SK-N-SH treated with all-trans-retinoic acid at 6 μM for 48 hours (cell line): ENCODE data around the gene COL4A2.

Source experiments
- ATAC-seq: fragments of 200-7000 bp; cut with Tn5 transposase; 3 replicates; pipeline ENCODE4 v1.9.1; 2020; ENCODE audit warnings: mild to moderate bottlenecking, moderate library complexity
- ARNTL ChIP-seq: fragments of 450-650 bp; formaldehyde crosslinking; IDR thresholded peaks from 2 replicates; pipeline ENCODE4 v1.5.0; 2020; ENCODE audit warnings: low read depth, mild to moderate bottlenecking, moderate library complexity, borderline replicate concordance
- BACH2 ChIP-seq: fragments of 250-450 bp; sonication (Bioruptor Pico); IDR thresholded peaks from 2 replicates; pipeline ENCODE4 v1.9.0; 2021; ENCODE audit warnings: mild to moderate bottlenecking, borderline replicate concordance
- CSDC2 ChIP-seq: fragments of 250-450 bp; sonication (Bioruptor Pico); IDR thresholded peaks from 2 replicates; pipeline ENCODE4 v1.5.0; 2020; ENCODE audit warnings: mild to moderate bottlenecking, moderate library complexity
- ESRRG ChIP-seq: fragments of 250-450 bp; sonication (Bioruptor Pico); IDR thresholded peaks from 2 replicates; pipeline ENCODE4 v1.6.1; 2021; ENCODE audit warnings: mild to moderate bottlenecking
- GLIS3 ChIP-seq: fragments of 250-450 bp; sonication (Bioruptor Pico); IDR thresholded peaks from 2 replicates; pipeline ENCODE4 v1.5.0; 2020; ENCODE audit warnings: mild to moderate bottlenecking, moderate library complexity
- ISL1 ChIP-seq: fragments of 250-450 bp; sonication (Bioruptor Pico); IDR thresholded peaks from 2 replicates; pipeline ENCODE4 v2.1.2; 2022; ENCODE audit warnings: mild to moderate bottlenecking, moderate library complexity
- PPARA ChIP-seq: fragments of 250-450 bp; sonication (Bioruptor Pico); IDR thresholded peaks from 2 replicates; pipeline ENCODE4 v1.5.0; 2020; ENCODE audit warnings: mild to moderate bottlenecking, borderline replicate concordance
- RARB ChIP-seq: fragments of 250-450 bp; sonication (Bioruptor Pico); IDR thresholded peaks from 2 replicates; pipeline ENCODE4 v1.8.0; 2021; ENCODE audit warnings: mild to moderate bottlenecking, moderate library complexity
- SNAI2 ChIP-seq: fragments of 250-450 bp; sonication (Bioruptor Pico); IDR thresholded peaks from 2 replicates; pipeline ENCODE4 v1.5.0; 2020; ENCODE audit warnings: mild to moderate bottlenecking, moderate library complexity
- TCF4 ChIP-seq: fragments of 250-450 bp; sonication (Bioruptor Pico); IDR thresholded peaks from 2 replicates; pipeline ENCODE4 v1.8.0; 2021; ENCODE audit warnings: mild to moderate bottlenecking, moderate library complexity, borderline replicate concordance
- TSHZ2 ChIP-seq: fragments of 250-450 bp; sonication (Bioruptor Pico); IDR thresholded peaks from 2 replicates; pipeline ENCODE4 v1.5.0; 2020; ENCODE audit warnings: mild to moderate bottlenecking, moderate library complexity
- ZC3H10 ChIP-seq: fragments of 250-450 bp; sonication (Bioruptor Pico); IDR thresholded peaks from 2 replicates; pipeline ENCODE4 v1.5.1; 2021; ENCODE audit warnings: mild to moderate bottlenecking, moderate library complexity
- ZFP3 ChIP-seq: fragments of 250-450 bp; sonication (Bioruptor Pico); IDR thresholded peaks from 2 replicates; pipeline ENCODE4 v1.5.0; 2020; ENCODE audit warnings: mild to moderate bottlenecking, moderate library complexity
- ZFP30 ChIP-seq: fragments of 450-650 bp; formaldehyde crosslinking; IDR thresholded peaks from 2 replicates; pipeline ENCODE4 v1.5.0; 2022; ENCODE audit warnings: mild to moderate bottlenecking, moderate library complexity
- ZNF8 ChIP-seq: fragments of 450-650 bp; formaldehyde crosslinking; IDR thresholded peaks from 2 replicates; pipeline ENCODE4 v1.5.0; 2020; ENCODE audit warnings: mild to moderate bottlenecking, moderate library complexity
- TF ChIP-seq, protein P1 (sequence below): fragments of 250-450 bp; sonication (Bioruptor Pico); IDR thresholded peaks from 2 replicates; pipeline ENCODE4 v1.8.0; 2021; ENCODE audit warnings: low read depth, mild to moderate bottlenecking, moderate library complexity, borderline replicate concordance

The COL4A2 gene

GRCh38 chr13:110554946-110555345, 247.9 kb downstream of the COL4A2 start (continued):
- TF ChIP-seq TSHZ2 (CRISPR knock-in tag) (no peak), ISL1 (CRISPR knock-in tag) (no peak), ZC3H10 (CRISPR knock-in tag) (no peak), ARNTL (CRISPR knock-in tag) (no peak), ZNF8 (CRISPR knock-in tag) (no peak)
- TF ChIP-seq, all 23 proteins: peak for 0

DNA sequence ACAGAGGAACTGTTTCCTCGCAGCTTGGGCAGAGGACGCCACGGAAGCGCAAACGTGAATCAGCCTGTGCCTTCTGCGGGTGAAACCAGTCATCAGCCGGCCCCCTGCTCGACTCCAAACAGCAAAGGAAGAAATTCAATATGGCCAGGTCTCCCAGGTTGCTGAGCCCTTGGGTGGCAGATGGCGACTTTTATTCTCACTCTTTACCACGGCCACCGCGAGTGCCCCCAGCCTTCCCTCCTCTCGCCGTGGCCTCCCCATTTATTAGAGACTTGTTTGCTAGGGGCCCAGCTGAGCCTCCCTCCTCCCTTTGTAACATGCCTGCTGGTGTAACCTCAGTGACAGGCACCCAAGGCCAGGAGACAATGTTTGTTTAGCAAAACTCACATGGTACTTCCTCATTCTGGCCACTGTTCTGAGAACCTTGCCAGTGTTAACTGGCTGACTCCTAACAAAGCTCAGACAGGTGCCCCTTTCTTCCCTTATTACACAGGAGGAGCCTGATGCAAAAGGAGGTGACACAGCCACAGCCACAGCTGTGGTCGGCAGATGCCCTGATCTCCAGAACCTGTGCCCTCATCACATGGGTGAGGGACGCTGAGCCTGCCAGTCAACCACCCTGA, 248.6 kb downstream of the COL4A2 start:
- TF ChIP-seq ESRRG (CRISPR knock-in tag), result no peak
- no peak for TF ChIP-seq PPARA (CRISPR knock-in tag)
- TF ChIP-seq SNAI2 (CRISPR knock-in tag), result no peak
- TF ChIP-seq GLIS3 (CRISPR knock-in tag), result no peak
- TF ChIP-seq, protein P1, sequence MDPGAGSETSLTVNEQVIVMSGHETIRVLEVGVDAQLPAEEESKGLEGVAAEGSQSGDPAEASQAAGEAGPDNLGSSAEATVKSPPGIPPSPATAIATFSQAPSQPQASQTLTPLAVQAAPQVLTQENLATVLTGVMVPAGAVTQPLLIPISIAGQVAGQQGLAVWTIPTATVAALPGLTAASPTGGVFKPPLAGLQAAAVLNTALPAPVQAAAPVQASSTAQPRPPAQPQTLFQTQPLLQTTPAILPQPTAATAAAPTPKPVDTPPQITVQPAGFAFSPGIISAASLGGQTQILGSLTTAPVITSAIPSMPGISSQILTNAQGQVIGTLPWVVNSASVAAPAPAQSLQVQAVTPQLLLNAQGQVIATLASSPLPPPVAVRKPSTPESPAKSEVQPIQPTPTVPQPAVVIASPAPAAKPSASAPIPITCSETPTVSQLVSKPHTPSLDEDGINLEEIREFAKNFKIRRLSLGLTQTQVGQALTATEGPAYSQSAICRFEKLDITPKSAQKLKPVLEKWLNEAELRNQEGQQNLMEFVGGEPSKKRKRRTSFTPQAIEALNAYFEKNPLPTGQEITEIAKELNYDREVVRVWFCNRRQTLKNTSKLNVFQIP (CRISPR knock-in tag), result no peak
- TF ChIP-seq ZFP3 (CRISPR knock-in tag), result no peak
- no peak for TF ChIP-seq ZFP30 (CRISPR knock-in tag)
- TF ChIP-seq TSHZ2 (CRISPR knock-in tag), result no peak
- TF ChIP-seq BACH2, result no peak
- no peak for ATAC-seq

GRCh38 chr13:110556224-110556606, 249.1 kb downstream of the COL4A2 start:
- TF ChIP-seq TCF4 (no peak), ZNF8 (CRISPR knock-in tag) (no peak)
- no peak for ATAC-seq

DNA sequence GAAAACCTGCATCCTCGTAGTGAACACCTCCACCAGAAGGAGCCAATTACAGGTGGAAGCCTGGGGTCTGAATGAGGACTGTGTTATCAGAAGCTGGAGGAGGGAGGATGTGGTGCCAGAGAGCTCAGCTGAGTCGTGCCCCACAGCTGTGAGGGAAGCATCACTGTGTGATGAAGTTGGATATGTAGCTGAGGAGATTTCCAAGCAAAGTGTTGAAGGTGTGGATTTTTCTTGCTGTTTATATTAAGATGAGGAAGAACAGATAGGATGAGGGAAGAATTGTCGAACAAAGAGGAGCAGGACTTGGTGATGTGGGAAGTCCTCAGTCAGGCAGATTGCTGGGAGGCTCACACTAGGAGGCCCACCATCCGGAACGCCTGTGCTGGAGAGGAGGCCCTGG, 250.0 kb downstream of the COL4A2 start:
- ATAC-seq, result no peak
- TF ChIP-seq CSDC2 (no peak), GLIS3 (CRISPR knock-in tag) (no peak), ZFP30 (CRISPR knock-in tag) (no peak)
- TF ChIP-seq, all 23 proteins: peak for 0

- TF ChIP-seq RARB (CRISPR knock-in tag) (no peak), PPARA (CRISPR knock-in tag) (no peak), ZC3H10 (CRISPR knock-in tag) (no peak), SNAI2 (CRISPR knock-in tag) (no peak)
- TF ChIP-seq, protein P1 (CRISPR knock-in tag), result no peak
- TF ChIP-seq, all 23 proteins: peak for 0
- no peak for ATAC-seq
These were observed 250.7 kb downstream of the COL4A2 start for GRCh38 chr13:110557610-110558305.
